Endometrial microvascular endothelial cells (primary cell): Measurements from ENCODE around the gene GABBR2. TPM values are rescaled to one million over a fixed set of nuclear protein-coding genes. Genes with fewer than 3 reads are reported as not detected.

ENCODE experiments used
- in situ Hi-C: cut with HindIII; loops from 2 replicates; pipeline ENCODE4 v1.10.0; 2017; ENCODE audit warnings: low sequenced_read_pairs, low pct_unique_long_range_greater_than_20kb; ENCODE audit errors: inconsistent ontology term
- total RNA-seq: library from RNA; depleted of rRNA; stranded (reverse); fragments of >200 nt; gene quantifications from one replicate; pipeline ENCODE4 v1.2.3, GENCODE V29; 2015; ENCODE audit errors: inconsistent ontology term

Gene GABBR2
- total RNA-seq, 1 donor from 2014 or later = 17.3 TPM

GRCh38 chr9:98255578-98256296 is 453.0 kb downstream of the GABBR2 start, which contains the start of gene TBC1D2:
TBC1D2 (minus strand) TSS chr9:98255649; CDS start chr9:98255541, 108 bp downstream.
- in situ Hi-C loops = no loop called here

GRCh38 chr9:98255061-98255577 is 453.6 kb downstream of the GABBR2 start:
- in situ Hi-C loops = no loop called here

- in situ Hi-C loops = no loop called here
These were observed 454.3 kb downstream of the GABBR2 start for GRCh38 chr9:98254228-98255060.

GRCh38 chr9:98253565-98253964 is 455.2 kb downstream of the GABBR2 start:
- in situ Hi-C loops = no loop called here

- in situ Hi-C loops = no loop called here
These were observed 457.2 kb downstream of the GABBR2 start for GRCh38 chr9:98251551-98251950.

- in situ Hi-C loops = no loop called here
These were observed 459.0 kb downstream of the GABBR2 start for GRCh38 chr9:98249771-98250170.

GRCh38 chr9:98248737-98249474 is 459.8 kb downstream of the GABBR2 start:
- in situ Hi-C loops = no loop called here

- in situ Hi-C loops = no loop called here
These were observed 460.7 kb downstream of the GABBR2 start for GRCh38 chr9:98247831-98248657.

- in situ Hi-C loops = no loop called here
These were observed 466.3 kb downstream of the GABBR2 start for GRCh38 chr9:98242426-98242825.

GRCh38 chr9:98241357-98242300 is 467.1 kb downstream of the GABBR2 start:
- in situ Hi-C loops = no loop called here

- in situ Hi-C loops = no loop called here
These were observed 468.3 kb downstream of the GABBR2 start for GRCh38 chr9:98240475-98240874.

Other genes with a start within 250 kb of the GABBR2 start
- 18.1 TPM for gene ANKS6, start 87.6 kb upstream of the GABBR2 start, total RNA-seq
- 12.8 TPM for gene GALNT12, start 98.7 kb upstream of the GABBR2 start, total RNA-seq
- gene COL15A1, start 235.0 kb upstream of the GABBR2 start, total RNA-seq = 0.28 TPM